Measurements from ENCODE around the gene ACTRT2.

DNA sequence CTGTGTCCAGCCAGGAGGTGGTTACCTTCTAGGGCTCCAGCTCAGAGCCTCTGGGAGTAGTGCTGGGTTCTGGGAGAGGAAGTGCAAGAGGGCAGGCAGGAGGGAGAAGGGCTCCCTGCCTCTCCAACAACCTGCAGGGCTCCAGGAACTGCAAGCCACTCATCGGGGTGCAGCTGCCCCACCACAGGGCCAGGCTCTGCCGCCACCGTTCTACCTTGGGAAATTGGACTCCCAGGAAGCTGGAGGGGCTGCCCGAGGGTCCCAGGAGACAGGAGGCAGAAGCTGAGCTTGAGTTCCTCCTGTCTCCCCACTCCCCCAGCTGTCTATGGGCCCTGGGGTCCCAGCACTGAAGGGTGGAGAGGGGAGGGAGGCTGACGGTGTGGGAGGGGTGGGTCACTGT lies 40.3 kb downstream of the ACTRT2 start:
- TF ChIP-seq POLR2A (IDR thresholded peaks at IDR 0.05; ENCODE audit: low read depth, low read length) (no peak), SIN3A (IDR thresholded peaks at IDR 0.05; ENCODE audit: low read depth, low read length) (no peak), SMAD1 (IDR thresholded peaks at IDR 0.05; ENCODE audit: low read depth, partially characterized antibody) (no peak), CREM (IDR thresholded peaks at IDR 0.05; ENCODE audit: low read depth) (no peak), TCF12 (IDR thresholded peaks at IDR 0.05; ENCODE audit: low read depth, low read length) (no peak), GABPA (IDR thresholded peaks at IDR 0.05; ENCODE audit: low read depth) (no peak), EZH2 (IDR thresholded peaks at IDR 0.05; ENCODE audit: borderline replicate concordance, control insufficient read depth, low read depth, low read length) (no peak), RAD21 (IDR thresholded peaks at IDR 0.05; ENCODE audit: insufficient read depth, low read depth, low read length) (no peak)
- TF ChIP-seq, protein P1, sequence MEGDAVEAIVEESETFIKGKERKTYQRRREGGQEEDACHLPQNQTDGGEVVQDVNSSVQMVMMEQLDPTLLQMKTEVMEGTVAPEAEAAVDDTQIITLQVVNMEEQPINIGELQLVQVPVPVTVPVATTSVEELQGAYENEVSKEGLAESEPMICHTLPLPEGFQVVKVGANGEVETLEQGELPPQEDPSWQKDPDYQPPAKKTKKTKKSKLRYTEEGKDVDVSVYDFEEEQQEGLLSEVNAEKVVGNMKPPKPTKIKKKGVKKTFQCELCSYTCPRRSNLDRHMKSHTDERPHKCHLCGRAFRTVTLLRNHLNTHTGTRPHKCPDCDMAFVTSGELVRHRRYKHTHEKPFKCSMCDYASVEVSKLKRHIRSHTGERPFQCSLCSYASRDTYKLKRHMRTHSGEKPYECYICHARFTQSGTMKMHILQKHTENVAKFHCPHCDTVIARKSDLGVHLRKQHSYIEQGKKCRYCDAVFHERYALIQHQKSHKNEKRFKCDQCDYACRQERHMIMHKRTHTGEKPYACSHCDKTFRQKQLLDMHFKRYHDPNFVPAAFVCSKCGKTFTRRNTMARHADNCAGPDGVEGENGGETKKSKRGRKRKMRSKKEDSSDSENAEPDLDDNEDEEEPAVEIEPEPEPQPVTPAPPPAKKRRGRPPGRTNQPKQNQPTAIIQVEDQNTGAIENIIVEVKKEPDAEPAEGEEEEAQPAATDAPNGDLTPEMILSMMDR (IDR thresholded peaks at IDR 0.05 in 2 of 3, conservative IDR thresholded peaks at IDR 0.05 in 1 of 3; ENCODE audit: control insufficient read depth in 2 of 3, extremely low read depth in 1 of 3, insufficient read depth in 1 of 3, low read depth in 3 of 3, low read length in 3 of 3) = no peak

All from GM12878 (cell line).